Neural cell (in vitro differentiated cells): ENCODE data around the gene GLRX2. TPM values are rescaled to one million over a fixed set of nuclear protein-coding genes. Genes with fewer than 3 reads are reported as not detected.

Experiments used
- H2AFZ ChIP-seq: fragments of 200-600, 300-800 bp; sonication (generic), shearing (Covaris generic); 2 replicates; pipeline ENCODE4 v1.6.0; 2014; ENCODE audit warnings: low read depth, mild to moderate bottlenecking, antibody characterized with exemption, low read length, moderate library complexity
- H3F3A ChIP-seq: fragments of 200-600 bp; shearing (Covaris generic); 2 replicates; pipeline ENCODE4 v1.6.1; 2016; ENCODE audit warnings: mild to moderate bottlenecking, moderate library complexity, mixed read lengths, antibody characterized with exemption, low read length; ENCODE audit not compliant: insufficient read depth, poor library complexity, severe bottlenecking
- H3K27ac ChIP-seq: fragments of 200-600, 300-800 bp; sonication (generic), shearing (Covaris generic); 2 replicates; pipeline ENCODE4 v1.5.1; 2014; ENCODE audit warnings: mild to moderate bottlenecking, low read length, moderate library complexity
- H3K27me3 ChIP-seq: fragments of 300-800, 200-600 bp; sonication (generic), shearing (Covaris generic); 2 replicates; pipeline ENCODE4 v1.6.0; 2014; ENCODE audit warnings: mild to moderate bottlenecking, low read depth, low read length, moderate library complexity; ENCODE audit not compliant: insufficient read depth
- H3K36me3 ChIP-seq: fragments of 300-800, 200-600 bp; sonication (generic), shearing (Covaris generic); 2 replicates; pipeline ENCODE4 v1.5.1; 2014; ENCODE audit warnings: mild to moderate bottlenecking, antibody characterized with exemption, low read length, moderate library complexity; ENCODE audit not compliant: insufficient read depth
- H3K4me2 ChIP-seq: fragments of 300-800, 200-600 bp; sonication (generic), shearing (Covaris generic); 2 replicates; pipeline ENCODE4 v1.6.0; 2014; ENCODE audit warnings: mild to moderate bottlenecking, low read length
- H3K4me3 ChIP-seq: fragments of 300-800, 200-600 bp; sonication (generic), shearing (Covaris generic); 2 replicates; pipeline ENCODE4 v1.5.1; 2014; ENCODE audit warnings: mild to moderate bottlenecking, low read length, moderate library complexity
- H3K79me2 ChIP-seq: fragments of 200-600 bp; shearing (Covaris generic); replicated peaks from 2 replicates; pipeline ENCODE4 v1.6.0; 2014; ENCODE audit warnings: mild to moderate bottlenecking, low read length, moderate library complexity; ENCODE audit not compliant: insufficient read depth
- H3K9ac ChIP-seq: fragments of 300-800, 200-600 bp; sonication (generic), shearing (Covaris generic); 2 replicates; pipeline ENCODE4 v1.6.1; 2016; ENCODE audit warnings: mild to moderate bottlenecking, low read length, mixed read lengths
- H3K9me2 ChIP-seq: fragments of 200-600 bp; shearing (Covaris generic); 2 replicates; pipeline ENCODE4 v1.6.1; 2016; ENCODE audit warnings: mild to moderate bottlenecking, low read length, mixed read lengths; ENCODE audit not compliant: insufficient read depth
- H3K9me3 ChIP-seq: fragments of 200-600, 300-800 bp; sonication (generic), shearing (Covaris generic); 2 replicates; pipeline ENCODE4 v1.6.1; 2016; ENCODE audit warnings: mild to moderate bottlenecking, mixed run types, low read length, moderate library complexity, mixed read lengths
- H4K20me1 ChIP-seq: fragments of 200-600 bp; shearing (Covaris generic); 2 replicates; pipeline ENCODE4 v1.6.1; 2016; ENCODE audit warnings: mild to moderate bottlenecking, mixed run types; ENCODE audit not compliant: insufficient read depth
- EP300 ChIP-seq: fragments of 450-650 bp; conservative IDR thresholded peaks from 2 replicates; pipeline ENCODE4 v1.6.1; 2014; ENCODE audit warnings: antibody characterized with exemption, mild to moderate bottlenecking, moderate library complexity; ENCODE audit not compliant: poor library complexity, severe bottlenecking
- EZH2 ChIP-seq: fragments of 200-600, 300-800 bp; shearing (Covaris generic), sonication (generic); IDR thresholded peaks from 2 replicates; pipeline ENCODE4 v1.6.1; 2014; ENCODE audit warnings: antibody characterized with exemption, low read length, borderline replicate concordance, mild to moderate bottlenecking; ENCODE audit not compliant: insufficient read depth, poor library complexity, severe bottlenecking
- MXI1 ChIP-seq: fragments of 450-650 bp; conservative IDR thresholded peaks from 2 replicates; pipeline ENCODE4 v1.6.1; 2014; ENCODE audit warnings: antibody characterized with exemption, mild to moderate bottlenecking; ENCODE audit not compliant: poor library complexity, severe bottlenecking
- POLR2AphosphoS5 ChIP-seq: IDR thresholded peaks from 2 replicates; pipeline ENCODE4 v1.6.1; 2012
- RAD21 ChIP-seq: fragments of 450-650 bp; conservative IDR thresholded peaks from 2 replicates; pipeline ENCODE4 v1.6.1; 2014; ENCODE audit warnings: antibody characterized with exemption, mild to moderate bottlenecking, moderate library complexity
- SMC3 ChIP-seq: fragments of 450-650 bp; conservative IDR thresholded peaks from 2 replicates; pipeline ENCODE4 v1.6.1; 2014; ENCODE audit warnings: antibody characterized with exemption, mild to moderate bottlenecking, moderate library complexity; ENCODE audit not compliant: poor library complexity
- TAF1 ChIP-seq: IDR thresholded peaks from 2 replicates; pipeline ENCODE4 v1.6.1; 2012; ENCODE audit warnings: low read depth
- polyA plus RNA-seq: library from polyadenylated mRNA; depleted of rRNA; stranded (reverse); fragments of >200 nt; gene quantifications from 2 replicates; pipeline ENCODE4 v1.2.3, GENCODE V29; 2014
- TF ChIP-seq, protein P1 (sequence below): IDR thresholded peaks from 2 replicates; pipeline ENCODE4 v1.6.1; 2012; ENCODE audit warnings: borderline replicate concordance
- TF ChIP-seq, protein P2 (sequence below): fragments of 450-650 bp; IDR thresholded peaks from 2 replicates; pipeline ENCODE4 v1.5.1; 2014; ENCODE audit warnings: antibody characterized with exemption, mild to moderate bottlenecking, moderate library complexity; ENCODE audit not compliant: poor library complexity, severe bottlenecking

Gene GLRX2
- polyA plus RNA-seq, 1 donor from 2014 or later, result 6.6 TPM

DNA sequence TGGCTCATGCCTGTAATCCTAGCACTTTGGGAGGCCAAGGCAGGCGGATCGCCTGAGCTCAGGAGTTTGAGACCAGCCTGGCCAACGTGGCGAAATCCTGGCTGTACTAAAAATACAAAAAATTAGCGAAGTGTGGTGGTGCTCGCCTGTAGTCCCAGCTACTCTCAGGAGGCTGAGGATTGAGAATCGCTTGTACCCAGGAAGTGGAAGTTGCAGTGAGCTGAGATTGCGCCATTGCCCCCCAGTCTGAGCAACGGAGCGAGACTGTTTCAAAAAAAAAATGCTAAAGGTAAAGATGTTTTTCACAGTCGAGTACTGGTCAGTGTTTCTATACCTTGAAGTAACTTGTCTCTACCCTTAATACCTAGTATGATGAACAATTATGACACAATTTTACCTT is 11.1 kb downstream of the GLRX2 start:
- no peaks in the 10 kb centered on the region for H3K79me2 ChIP-seq
- H2AFZ ChIP-seq, result no peak overlapping the region
- no peak overlapping the region for H3K9ac ChIP-seq
- no peaks in the 10 kb centered on the region for H3K27me3 ChIP-seq
- no peak overlapping the region for H3K27ac ChIP-seq
- H4K20me1 ChIP-seq, result no peaks in the 10 kb centered on the region
- H3K4me2 ChIP-seq, result no peak overlapping the region
- H3K4me3 ChIP-seq, result no peak overlapping the region
- H3K9me2 ChIP-seq, result no peaks in the 10 kb centered on the region
- H3F3A ChIP-seq, result no peaks in the 10 kb centered on the region
- no peaks in the 10 kb centered on the region for H3K9me3 ChIP-seq
- no peak for TF ChIP-seq MXI1
- TF ChIP-seq, protein P1, sequence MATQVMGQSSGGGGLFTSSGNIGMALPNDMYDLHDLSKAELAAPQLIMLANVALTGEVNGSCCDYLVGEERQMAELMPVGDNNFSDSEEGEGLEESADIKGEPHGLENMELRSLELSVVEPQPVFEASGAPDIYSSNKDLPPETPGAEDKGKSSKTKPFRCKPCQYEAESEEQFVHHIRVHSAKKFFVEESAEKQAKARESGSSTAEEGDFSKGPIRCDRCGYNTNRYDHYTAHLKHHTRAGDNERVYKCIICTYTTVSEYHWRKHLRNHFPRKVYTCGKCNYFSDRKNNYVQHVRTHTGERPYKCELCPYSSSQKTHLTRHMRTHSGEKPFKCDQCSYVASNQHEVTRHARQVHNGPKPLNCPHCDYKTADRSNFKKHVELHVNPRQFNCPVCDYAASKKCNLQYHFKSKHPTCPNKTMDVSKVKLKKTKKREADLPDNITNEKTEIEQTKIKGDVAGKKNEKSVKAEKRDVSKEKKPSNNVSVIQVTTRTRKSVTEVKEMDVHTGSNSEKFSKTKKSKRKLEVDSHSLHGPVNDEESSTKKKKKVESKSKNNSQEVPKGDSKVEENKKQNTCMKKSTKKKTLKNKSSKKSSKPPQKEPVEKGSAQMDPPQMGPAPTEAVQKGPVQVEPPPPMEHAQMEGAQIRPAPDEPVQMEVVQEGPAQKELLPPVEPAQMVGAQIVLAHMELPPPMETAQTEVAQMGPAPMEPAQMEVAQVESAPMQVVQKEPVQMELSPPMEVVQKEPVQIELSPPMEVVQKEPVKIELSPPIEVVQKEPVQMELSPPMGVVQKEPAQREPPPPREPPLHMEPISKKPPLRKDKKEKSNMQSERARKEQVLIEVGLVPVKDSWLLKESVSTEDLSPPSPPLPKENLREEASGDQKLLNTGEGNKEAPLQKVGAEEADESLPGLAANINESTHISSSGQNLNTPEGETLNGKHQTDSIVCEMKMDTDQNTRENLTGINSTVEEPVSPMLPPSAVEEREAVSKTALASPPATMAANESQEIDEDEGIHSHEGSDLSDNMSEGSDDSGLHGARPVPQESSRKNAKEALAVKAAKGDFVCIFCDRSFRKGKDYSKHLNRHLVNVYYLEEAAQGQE, result no peak
- TF ChIP-seq, protein P2, sequence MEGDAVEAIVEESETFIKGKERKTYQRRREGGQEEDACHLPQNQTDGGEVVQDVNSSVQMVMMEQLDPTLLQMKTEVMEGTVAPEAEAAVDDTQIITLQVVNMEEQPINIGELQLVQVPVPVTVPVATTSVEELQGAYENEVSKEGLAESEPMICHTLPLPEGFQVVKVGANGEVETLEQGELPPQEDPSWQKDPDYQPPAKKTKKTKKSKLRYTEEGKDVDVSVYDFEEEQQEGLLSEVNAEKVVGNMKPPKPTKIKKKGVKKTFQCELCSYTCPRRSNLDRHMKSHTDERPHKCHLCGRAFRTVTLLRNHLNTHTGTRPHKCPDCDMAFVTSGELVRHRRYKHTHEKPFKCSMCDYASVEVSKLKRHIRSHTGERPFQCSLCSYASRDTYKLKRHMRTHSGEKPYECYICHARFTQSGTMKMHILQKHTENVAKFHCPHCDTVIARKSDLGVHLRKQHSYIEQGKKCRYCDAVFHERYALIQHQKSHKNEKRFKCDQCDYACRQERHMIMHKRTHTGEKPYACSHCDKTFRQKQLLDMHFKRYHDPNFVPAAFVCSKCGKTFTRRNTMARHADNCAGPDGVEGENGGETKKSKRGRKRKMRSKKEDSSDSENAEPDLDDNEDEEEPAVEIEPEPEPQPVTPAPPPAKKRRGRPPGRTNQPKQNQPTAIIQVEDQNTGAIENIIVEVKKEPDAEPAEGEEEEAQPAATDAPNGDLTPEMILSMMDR, result no peak
- no peak for TF ChIP-seq EP300
- no peak for TF ChIP-seq RAD21
- no peak for TF ChIP-seq SMC3
- no peak for TF ChIP-seq TAF1
- no peak for TF ChIP-seq POLR2AphosphoS5
- TF ChIP-seq EZH2, result no peak
- H3K36me3 ChIP-seq, result no peaks in the 10 kb centered on the region

DNA sequence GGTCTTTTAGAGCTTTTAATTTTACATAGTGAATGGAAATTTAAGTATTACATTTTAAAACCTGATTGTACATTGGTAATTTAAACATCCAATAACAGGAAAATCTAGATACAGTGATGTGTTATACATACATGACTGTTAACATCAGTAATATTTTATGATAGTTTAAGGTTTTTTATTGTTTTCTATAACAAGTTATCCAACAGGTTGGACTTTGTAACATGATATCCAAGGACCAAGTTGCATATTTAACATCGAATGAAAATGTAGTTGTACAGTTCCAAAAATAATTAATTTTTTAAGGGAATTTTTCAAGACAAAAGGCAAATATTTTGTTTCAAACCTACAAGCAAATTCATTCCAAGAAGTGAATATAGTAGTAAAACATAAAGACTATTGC is 14.3 kb downstream of the GLRX2 start:
- no peak overlapping the region for H2AFZ ChIP-seq
- peaks cover 7% of the 10 kb centered on the region for H3K36me3 ChIP-seq

More for the DNA sequence above, 14.3 kb downstream of the GLRX2 start:
- no peak for TF ChIP-seq POLR2AphosphoS5
- no peak for TF ChIP-seq RAD21
- no peak for TF ChIP-seq EP300
- TF ChIP-seq EZH2, result no peak
- TF ChIP-seq SMC3, result no peak
- TF ChIP-seq, protein P1, result no peak
- no peak for TF ChIP-seq TAF1
- TF ChIP-seq MXI1, result no peak
- TF ChIP-seq, protein P2, result no peak
- Histone ChIP-seq H3K4me2 (no peak overlapping the region), H3K9me3 (no peaks in the 10 kb centered on the region), H3K79me2 (no peaks in the 10 kb centered on the region), H3K4me3 (no peak overlapping the region), H3K9ac (no peak overlapping the region), H3K27me3 (no peaks in the 10 kb centered on the region), H3F3A (no peaks in the 10 kb centered on the region), H4K20me1 (no peaks in the 10 kb centered on the region), H3K27ac (no peak overlapping the region), H3K9me2 (no peaks in the 10 kb centered on the region)
